ENCODE data around the gene CDC40.

CDC40 gene

GRCh38 chr6:110180228-110181008 is at the start of gene CDC40:
TSS of gene CDC40 (plus strand) at chr6:110180427. CDS start at chr6:110180445, 18 bp downstream.
- Histone ChIP-seq H3K9ac (ENCODE audit: low read depth in 1 of 2, low read length in 2 of 2) (peak within 1 kb of the TSS; percentile 80 to 81), H3K4me1 (ENCODE audit: control insufficient read depth in 2 of 2, insufficient read depth in 2 of 2, low read length in 2 of 2) (peaks cover 18 to 20% of the 10 kb centered on the region in 2 donors), H3K36me3 (ENCODE audit: control insufficient read depth in 2 of 2, insufficient read depth in 2 of 2, low read length in 2 of 2) (no peaks in the 10 kb centered on the region), H3K9me3 (ENCODE audit: control insufficient read depth in 2 of 2, low read length in 2 of 2) (no peaks in the 10 kb centered on the region), H3K4me3 (ENCODE audit: low read length in 2 of 2) (peak within 1 kb of the TSS; percentile 93 to 95), H3K27ac (ENCODE audit: low read depth in 2 of 2, low read length in 2 of 2) (peak within 1 kb of the TSS; percentile 66 to 69), H3K27me3 (ENCODE audit: control insufficient read depth in 2 of 2, insufficient read depth in 2 of 2, low read length in 2 of 2) (no peaks in the 10 kb centered on the region)

GRCh38 chr6:110137924-110138887 is 42.0 kb upstream of the CDC40 start:
- Histone ChIP-seq H3K27me3 (ENCODE audit: control insufficient read depth in 2 of 2, insufficient read depth in 2 of 2, low read length in 2 of 2) (no peaks in the 10 kb centered on the region), H3K4me3 (ENCODE audit: low read length in 2 of 2) (no peak overlapping the region), H3K9me3 (ENCODE audit: control insufficient read depth in 2 of 2, low read length in 2 of 2) (no peaks in the 10 kb centered on the region)

GRCh38 chr6:110139052-110139451 is 41.2 kb upstream of the CDC40 start:
- H3K36me3 ChIP-seq (ENCODE audit: control insufficient read depth in 2 of 2, insufficient read depth in 2 of 2, low read length in 2 of 2) = no peaks in the 10 kb centered on the region
- no peak overlapping the region for H3K4me3 ChIP-seq (ENCODE audit: low read length in 2 of 2)
- no peaks in the 10 kb centered on the region for H3K9me3 ChIP-seq (ENCODE audit: control insufficient read depth in 2 of 2, low read length in 2 of 2)
- no peaks in the 10 kb centered on the region for H3K4me1 ChIP-seq (ENCODE audit: control insufficient read depth in 2 of 2, insufficient read depth in 2 of 2, low read length in 2 of 2)
- H3K9ac ChIP-seq (ENCODE audit: low read depth in 1 of 2, low read length in 2 of 2) = no peak overlapping the region
- H3K27me3 ChIP-seq (ENCODE audit: control insufficient read depth in 2 of 2, insufficient read depth in 2 of 2, low read length in 2 of 2) = no peaks in the 10 kb centered on the region
- no peak overlapping the region for H3K27ac ChIP-seq (ENCODE audit: low read depth in 2 of 2, low read length in 2 of 2)

More at GRCh38 chr6:110137924-110138887, 42.0 kb upstream of the CDC40 start:
- Histone ChIP-seq H3K9ac (ENCODE audit: low read depth in 1 of 2, low read length in 2 of 2) (no peak overlapping the region), H3K36me3 (ENCODE audit: control insufficient read depth in 2 of 2, insufficient read depth in 2 of 2, low read length in 2 of 2) (no peaks in the 10 kb centered on the region), H3K27ac (ENCODE audit: low read depth in 2 of 2, low read length in 2 of 2) (no peak overlapping the region), H3K4me1 (ENCODE audit: control insufficient read depth in 2 of 2, insufficient read depth in 2 of 2, low read length in 2 of 2) (no peaks in the 10 kb centered on the region)

GRCh38 chr6:110140650-110141049 is 39.6 kb upstream of the CDC40 start:
- no peaks in the 10 kb centered on the region for H3K9me3 ChIP-seq (ENCODE audit: control insufficient read depth in 2 of 2, low read length in 2 of 2)
- no peak overlapping the region for H3K9ac ChIP-seq (ENCODE audit: low read depth in 1 of 2, low read length in 2 of 2)
- no peaks in the 10 kb centered on the region for H3K4me1 ChIP-seq (ENCODE audit: control insufficient read depth in 2 of 2, insufficient read depth in 2 of 2, low read length in 2 of 2)
- no peak overlapping the region for H3K27ac ChIP-seq (ENCODE audit: low read depth in 2 of 2, low read length in 2 of 2)
- no peaks in the 10 kb centered on the region for H3K27me3 ChIP-seq (ENCODE audit: control insufficient read depth in 2 of 2, insufficient read depth in 2 of 2, low read length in 2 of 2)
- no peaks in the 10 kb centered on the region for H3K36me3 ChIP-seq (ENCODE audit: control insufficient read depth in 2 of 2, insufficient read depth in 2 of 2, low read length in 2 of 2)
- no peak overlapping the region for H3K4me3 ChIP-seq (ENCODE audit: low read length in 2 of 2)

GRCh38 chr6:110147870-110148269 is 32.4 kb upstream of the CDC40 start:
- no peaks in the 10 kb centered on the region for H3K27me3 ChIP-seq (ENCODE audit: control insufficient read depth in 2 of 2, insufficient read depth in 2 of 2, low read length in 2 of 2)
- H3K9ac ChIP-seq (ENCODE audit: low read depth in 1 of 2, low read length in 2 of 2) = no peak overlapping the region
- H3K4me3 ChIP-seq (ENCODE audit: low read length in 2 of 2) = no peak overlapping the region
- H3K27ac ChIP-seq (ENCODE audit: low read depth in 2 of 2, low read length in 2 of 2) = no peak overlapping the region
- no peaks in the 10 kb centered on the region for H3K9me3 ChIP-seq (ENCODE audit: control insufficient read depth in 2 of 2, low read length in 2 of 2)
- no peaks in the 10 kb centered on the region for H3K4me1 ChIP-seq (ENCODE audit: control insufficient read depth in 2 of 2, insufficient read depth in 2 of 2, low read length in 2 of 2)
- H3K36me3 ChIP-seq (ENCODE audit: control insufficient read depth in 2 of 2, insufficient read depth in 2 of 2, low read length in 2 of 2) = no peaks in the 10 kb centered on the region

GRCh38 chr6:110158479-110158878 is 21.7 kb upstream of the CDC40 start:
- Histone ChIP-seq H3K9me3 (ENCODE audit: control insufficient read depth in 2 of 2, low read length in 2 of 2) (no peaks in the 10 kb centered on the region), H3K4me3 (ENCODE audit: low read length in 2 of 2) (no peak overlapping the region), H3K27ac (ENCODE audit: low read depth in 2 of 2, low read length in 2 of 2) (no peak overlapping the region), H3K9ac (ENCODE audit: low read depth in 1 of 2, low read length in 2 of 2) (no peak overlapping the region), H3K27me3 (ENCODE audit: control insufficient read depth in 2 of 2, insufficient read depth in 2 of 2, low read length in 2 of 2) (no peaks in the 10 kb centered on the region), H3K36me3 (ENCODE audit: control insufficient read depth in 2 of 2, insufficient read depth in 2 of 2, low read length in 2 of 2) (no peaks in the 10 kb centered on the region), H3K4me1 (ENCODE audit: control insufficient read depth in 2 of 2, insufficient read depth in 2 of 2, low read length in 2 of 2) (no peaks in the 10 kb centered on the region)

GRCh38 chr6:110170081-110170480 is 10.1 kb upstream of the CDC40 start:
- H3K27ac ChIP-seq (ENCODE audit: low read depth in 2 of 2, low read length in 2 of 2) = no peak overlapping the region
- no peaks in the 10 kb centered on the region for H3K27me3 ChIP-seq (ENCODE audit: control insufficient read depth in 2 of 2, insufficient read depth in 2 of 2, low read length in 2 of 2)
- no peaks in the 10 kb centered on the region for H3K9me3 ChIP-seq (ENCODE audit: control insufficient read depth in 2 of 2, low read length in 2 of 2)
- no peaks in the 10 kb centered on the region for H3K4me1 ChIP-seq (ENCODE audit: control insufficient read depth in 2 of 2, insufficient read depth in 2 of 2, low read length in 2 of 2)
- H3K4me3 ChIP-seq (ENCODE audit: low read length in 2 of 2) = no peak overlapping the region
- H3K9ac ChIP-seq (ENCODE audit: low read depth in 1 of 2, low read length in 2 of 2) = no peak overlapping the region
- H3K36me3 ChIP-seq (ENCODE audit: control insufficient read depth in 2 of 2, insufficient read depth in 2 of 2, low read length in 2 of 2) = no peaks in the 10 kb centered on the region

GRCh38 chr6:110173506-110174132 is 6.6 kb upstream of the CDC40 start:
- Histone ChIP-seq H3K36me3 (ENCODE audit: control insufficient read depth in 2 of 2, insufficient read depth in 2 of 2, low read length in 2 of 2) (no peaks in the 10 kb centered on the region), H3K9ac (ENCODE audit: low read depth in 1 of 2, low read length in 2 of 2) (no peak overlapping the region), H3K9me3 (ENCODE audit: control insufficient read depth in 2 of 2, low read length in 2 of 2) (no peaks in the 10 kb centered on the region), H3K4me3 (ENCODE audit: low read length in 2 of 2) (no peak overlapping the region), H3K27ac (ENCODE audit: low read depth in 2 of 2, low read length in 2 of 2) (no peak overlapping the region), H3K4me1 (ENCODE audit: control insufficient read depth in 2 of 2, insufficient read depth in 2 of 2, low read length in 2 of 2) (peaks cover 1 to 5% of the 10 kb centered on the region in 2 donors), H3K27me3 (ENCODE audit: control insufficient read depth in 2 of 2, insufficient read depth in 2 of 2, low read length in 2 of 2) (no peaks in the 10 kb centered on the region)

GRCh38 chr6:110178626-110179405 is 1.4 kb upstream of the CDC40 start:
- Histone ChIP-seq H3K36me3 (ENCODE audit: control insufficient read depth in 2 of 2, insufficient read depth in 2 of 2, low read length in 2 of 2) (no peaks in the 10 kb centered on the region), H3K9me3 (ENCODE audit: control insufficient read depth in 2 of 2, low read length in 2 of 2) (no peaks in the 10 kb centered on the region), H3K27ac (ENCODE audit: low read depth in 2 of 2, low read length in 2 of 2) (peak overlapping the region in 1 of 2 donors; percentile 68), H3K9ac (ENCODE audit: low read depth in 1 of 2, low read length in 2 of 2) (peak overlapping the region; percentile 14 to 53), H3K4me1 (ENCODE audit: control insufficient read depth in 2 of 2, insufficient read depth in 2 of 2, low read length in 2 of 2) (peaks cover 18 to 20% of the 10 kb centered on the region in 2 donors), H3K4me3 (ENCODE audit: low read length in 2 of 2) (peak overlapping the region; percentile 93 to 95), H3K27me3 (ENCODE audit: control insufficient read depth in 2 of 2, insufficient read depth in 2 of 2, low read length in 2 of 2) (no peaks in the 10 kb centered on the region)
